CD14-positive monocyte (primary cell): ENCODE measurements around the gene PAK5. TPM values are rescaled to one million over a fixed set of nuclear protein-coding genes. Genes with fewer than 3 reads are reported as not detected.
A peak's percentile ranks its signal among the peaks of the same experiment; 100 is the strongest.

Experiments used
- DNase-seq, 3 donors: peaks; one replicate each; pipeline ENCODE4 v3.0.0-alpha.2; 2011 to 2022
- H2AFZ ChIP-seq: 2 replicates; pipeline ENCODE4 v1.6.0; 2012; ENCODE audit warnings: mild to moderate bottlenecking, low read depth, low read length, inconsistent platforms; ENCODE audit not compliant: insufficient read depth, poor library complexity, severe bottlenecking
- H3K27ac ChIP-seq, 2 donors: 1 replicate in 1 of 2; 2 replicates in 1 of 2; pipeline ENCODE4 v1.5.1; 2012 to 2013; ENCODE audit warnings: low read length in 2 of 2, control low read depth in 1 of 2, inconsistent platforms in 1 of 2, low read depth in 1 of 2, mild to moderate bottlenecking in 1 of 2
- H3K27me3 ChIP-seq, 2 donors: one replicate each; pipeline versions ENCODE4 v1.6.0 to v1.6.1; 2011 to 2013; ENCODE audit warnings: low read length in 2 of 2; ENCODE audit not compliant: control insufficient read depth in 2 of 2, insufficient read depth in 2 of 2
- H3K36me3 ChIP-seq, 2 donors: replicated peaks in 1 of 2; 1 replicate in 1 of 2; 2 replicates in 1 of 2; pipeline versions ENCODE4 v1.5.1 to v1.6.1; 2012 to 2013; ENCODE audit warnings: low read length in 2 of 2, control low read depth in 1 of 2, inconsistent platforms in 1 of 2, mild to moderate bottlenecking in 1 of 2; ENCODE audit not compliant: insufficient read depth in 2 of 2, control insufficient read depth in 1 of 2
- H3K4me1 ChIP-seq, 2 donors: 1 replicate in 1 of 2; 2 replicates in 1 of 2; pipeline versions ENCODE4 v1.5.1 to v1.6.1; 2012 to 2013; ENCODE audit warnings: low read length in 2 of 2, control low read depth in 1 of 2, inconsistent platforms in 1 of 2, mild to moderate bottlenecking in 1 of 2, moderate library complexity in 1 of 2; ENCODE audit not compliant: insufficient read depth in 2 of 2, control insufficient read depth in 1 of 2
- H3K4me2 ChIP-seq: replicated peaks from 2 replicates; pipeline ENCODE3; 2012; ENCODE audit warnings: low read length, moderate library complexity, mild to moderate bottlenecking; ENCODE audit not compliant: poor library complexity, severe bottlenecking; ENCODE audit errors: extremely low read depth
- H3K4me3 ChIP-seq, 3 experiments: fragments of 200-600 bp in 1 of 3; sonication (generic) in 1 of 3; replicated peaks in 1 of 3; 1 replicate in 2 of 3; 2 replicates in 1 of 3; pipeline ENCODE4 v1.5.1; 2011 to 2013; ENCODE audit warnings: low read length in 3 of 3, mild to moderate bottlenecking in 3 of 3, control low read depth in 2 of 3, low read depth in 2 of 3, inconsistent platforms in 1 of 3, moderate library complexity in 1 of 3
- H3K79me2 ChIP-seq: 2 replicates; pipeline ENCODE4 v1.6.0; 2012; ENCODE audit warnings: mild to moderate bottlenecking, control low read depth, inconsistent platforms, low read length, moderate library complexity; ENCODE audit not compliant: insufficient read depth
- H3K9ac ChIP-seq: 2 replicates; pipeline ENCODE4 v1.6.0; 2017; ENCODE audit warnings: low read length, mild to moderate bottlenecking; ENCODE audit not compliant: insufficient read depth, poor library complexity, severe bottlenecking
- H3K9me3 ChIP-seq, 2 donors: replicated peaks in 1 of 2; 1 replicate in 1 of 2; 2 replicates in 1 of 2; pipeline versions ENCODE4 v1.5.1 to v1.6.1; 2012 to 2013; ENCODE audit warnings: low read length in 2 of 2, control low read depth in 1 of 2; ENCODE audit not compliant: control insufficient read depth in 1 of 2, insufficient read depth in 1 of 2
- H4K20me1 ChIP-seq: 2 replicates; pipeline ENCODE4 v1.6.0; 2012; ENCODE audit warnings: mild to moderate bottlenecking, low read length, control low read depth, moderate library complexity; ENCODE audit not compliant: insufficient read depth
- H3K27ac Mint-ChIP-seq, 7 donors: one replicate each; pipeline ENCODE4 v1.8.0; 2020; ENCODE audit warnings: mild to moderate bottlenecking in 7 of 7, mixed read lengths in 7 of 7, moderate library complexity in 6 of 7, inconsistent platforms in 2 of 7
- H3K27me3 Mint-ChIP-seq, 3 donors: one replicate each; pipeline ENCODE4 v1.8.0; 2021 to 2022; ENCODE audit warnings: low read depth in 3 of 3, mild to moderate bottlenecking in 3 of 3, mixed read lengths in 3 of 3, moderate library complexity in 3 of 3, inconsistent platforms in 1 of 3
- H3K36me3 Mint-ChIP-seq, 2 donors: one replicate each; pipeline ENCODE4 v1.8.0; 2020; ENCODE audit warnings: mixed read lengths in 2 of 2, inconsistent platforms in 1 of 2, mild to moderate bottlenecking in 1 of 2
- H3K4me1 Mint-ChIP-seq: one replicate; pipeline ENCODE4 v1.8.0; 2020; ENCODE audit warnings: mild to moderate bottlenecking, mixed read lengths
- H3K4me3 Mint-ChIP-seq, 2 donors: one replicate each; pipeline ENCODE4 v1.8.0; 2020; ENCODE audit warnings: mild to moderate bottlenecking in 2 of 2, mixed read lengths in 2 of 2, moderate library complexity in 1 of 2
- H3K9me3 Mint-ChIP-seq, 7 donors: one replicate each; pipeline ENCODE4 v1.8.0; 2020 to 2022; ENCODE audit warnings: mixed read lengths in 7 of 7, mild to moderate bottlenecking in 6 of 7, moderate library complexity in 6 of 7, inconsistent platforms in 2 of 7
- CTCF ChIP-seq: fragments of 200-600 bp; IDR thresholded peaks from one replicate; pipeline ENCODE4 v1.8.0; 2022; ENCODE audit warnings: antibody characterized with exemption, mild to moderate bottlenecking
- whole genome bisulfite sequencing: methylation state at CpG from one replicate; pipeline ENCODE4 v1.1.5; 2013; ENCODE audit warnings: missing lambda C conversion rate; ENCODE audit not compliant: insufficient coverage; 5-methylcytosine and 5-hydroxymethylcytosine counted together
- intact Hi-C, 2 donors: fragments of 100-400 bp; cut with micrococcal nuclease; formaldehyde crosslinking; loops; one replicate each; pipeline versions ENCODE4 v1.15.0 to v1.15.1; 2023
- polyA plus RNA-seq, 3 donors: library from polyadenylated mRNA; depleted of rRNA in 1 of 3; unstranded in 2 of 3; stranded (reverse) in 1 of 3; fragments of 300-500 nt in 2 of 3; fragments of >200 nt in 1 of 3; fragmentation: Illumina TruSeq in 2 of 3; gene quantifications; 1 replicate in 2 of 3; 2 replicates in 1 of 3; pipeline ENCODE4 v1.2.3, GENCODE V29; 2012 to 2021

The PAK5 gene
- polyA plus RNA-seq, 3 donors, result not detected

GRCh38 chr20:9699181-9699580 lies 139.7 kb downstream of the PAK5 start:
- peaks cover 0 to 2% (median 0%) of the 10 kb centered on the region in 7 donors for H3K9me3 Mint-ChIP-seq
- Histone ChIP-seq H3K4me1 (no peaks in the 10 kb centered on the region), H2AFZ (no peak overlapping the region), H3K27me3 (no peaks in the 10 kb centered on the region), H3K27ac (no peak overlapping the region), H3K79me2 (no peaks in the 10 kb centered on the region), H3K36me3 (no peaks in the 10 kb centered on the region), H3K4me2 (no peak overlapping the region), H3K4me3 (no peak overlapping the region), H3K9me3 (no peaks in the 10 kb centered on the region), H3K9ac (no peak overlapping the region), H4K20me1 (no peaks in the 10 kb centered on the region)
- H3K4me1 Mint-ChIP-seq, result no peaks in the 10 kb centered on the region
- no peak for TF ChIP-seq CTCF
- H3K27ac Mint-ChIP-seq, result no peak overlapping the region
- intact Hi-C loops, result no loop called here
- H3K36me3 Mint-ChIP-seq, result no peaks in the 10 kb centered on the region
- H3K27me3 Mint-ChIP-seq, result peaks cover 0 to 1% (median 0%) of the 10 kb centered on the region in 3 donors
- no peak for DNase-seq
- H3K4me3 Mint-ChIP-seq, result no peak overlapping the region

- Histone ChIP-seq H3K9ac (no peak overlapping the region), H3K4me1 (no peaks in the 10 kb centered on the region), H2AFZ (no peak overlapping the region), H3K27ac (no peak overlapping the region), H3K36me3 (no peaks in the 10 kb centered on the region), H3K27me3 (no peaks in the 10 kb centered on the region), H3K79me2 (no peaks in the 10 kb centered on the region), H3K4me3 (no peak overlapping the region), H3K9me3 (no peaks in the 10 kb centered on the region), H3K4me2 (no peak overlapping the region), H4K20me1 (no peaks in the 10 kb centered on the region)
- Mint-ChIP-seq H3K4me3 (no peak overlapping the region), H3K9me3 (peaks cover 0 to 2% (median 0%) of the 10 kb centered on the region in 7 donors), H3K27ac (peak overlapping the region in 1 of 7 donors; percentile 40), H3K4me1 (no peaks in the 10 kb centered on the region), H3K27me3 (peaks cover 0 to 7% (median 4%) of the 10 kb centered on the region in 3 donors), H3K36me3 (no peaks in the 10 kb centered on the region)
- intact Hi-C loops, result no loop called here
- 73% methylated on average over 1 of the region's 5 CpGs for WGBS
- no peak for DNase-seq
- no peak for TF ChIP-seq CTCF
Observed at GRCh38 chr20:9689041-9689440, 149.8 kb downstream of the PAK5 start.
